Stimulated activated naive B cell treated with anti-CD40 and anti-IgM and Interleukin-4, amounts not matched to agents 10 μg/mL and 1 μg/mL and 100 μg/mL, for 72 hours (primary cell): ENCODE data around the gene COG4.
A peak's percentile ranks its signal among the peaks of the same experiment; 100 is the strongest.

ENCODE experiments used
- ATAC-seq, 2 donors: fragments of 150-1000 bp; cut with Tn5 transposase; replicated peaks; 2 replicates each; pipeline ENCODE4 v1.10.0; 2021; ENCODE audit warnings: moderate library complexity in 1 of 2
- DNase-seq: peaks from one replicate; pipeline ENCODE4 v3.0.0; 2021
- H3K27ac Mint-ChIP-seq: one replicate; pipeline ENCODE4 v1.8.0; 2022; ENCODE audit warnings: mild to moderate bottlenecking, mixed read lengths
- H3K27me3 Mint-ChIP-seq, 2 donors: one replicate each; pipeline ENCODE4 v1.8.0; 2022; ENCODE audit warnings: mixed read lengths in 2 of 2
- H3K36me3 Mint-ChIP-seq, 2 donors: one replicate each; pipeline ENCODE4 v1.8.0; 2022; ENCODE audit warnings: mixed read lengths in 2 of 2, mild to moderate bottlenecking in 1 of 2
- H3K4me1 Mint-ChIP-seq, 2 donors: one replicate each; pipeline ENCODE4 v1.8.0; 2022; ENCODE audit warnings: mixed read lengths in 2 of 2, mild to moderate bottlenecking in 1 of 2
- H3K4me3 Mint-ChIP-seq, 2 donors: one replicate each; pipeline ENCODE4 v1.8.0; 2022; ENCODE audit warnings: mild to moderate bottlenecking in 2 of 2, mixed read lengths in 2 of 2, moderate library complexity in 1 of 2
- H3K9me3 Mint-ChIP-seq, 2 donors: one replicate each; pipeline ENCODE4 v1.8.0; 2022; ENCODE audit warnings: mixed read lengths in 2 of 2, mild to moderate bottlenecking in 1 of 2

The COG4 gene

DNA sequence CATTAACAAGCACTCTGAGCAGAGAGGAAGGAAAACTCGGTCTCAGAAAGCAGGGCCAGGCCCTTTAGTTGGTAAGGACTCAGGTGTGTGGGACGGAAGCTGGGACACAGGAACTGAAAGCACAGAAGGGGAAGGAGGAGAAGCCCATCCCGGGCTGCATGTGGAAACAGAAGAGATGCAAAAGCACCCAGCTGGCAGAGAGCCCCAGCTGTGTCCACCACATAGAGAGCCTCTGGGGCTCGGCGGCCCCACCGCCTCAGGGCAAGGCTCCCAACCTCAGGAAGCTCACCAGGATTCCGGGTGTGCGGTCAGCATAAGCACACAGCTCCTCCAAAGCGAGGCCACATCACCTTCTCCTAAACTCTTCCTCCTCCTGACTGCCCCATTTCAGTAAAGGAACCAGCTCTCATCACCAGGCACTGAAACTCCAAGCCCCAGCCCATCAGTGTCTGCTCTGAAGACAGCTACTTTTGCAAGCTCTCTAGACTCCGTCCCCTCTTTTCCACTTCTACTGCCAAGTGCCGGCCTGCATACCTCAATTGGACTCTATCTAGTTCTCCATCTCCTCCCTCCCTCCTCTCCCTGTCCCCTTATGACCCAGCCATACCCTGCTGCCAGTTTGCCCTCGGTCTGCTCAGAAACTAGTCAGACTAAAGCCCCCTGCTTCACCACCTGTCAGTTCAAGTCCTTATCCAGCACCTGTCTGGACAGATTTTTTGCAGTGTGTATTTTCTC is 90.5 kb downstream of the COG4 start:
- Mint-ChIP-seq H3K4me1 (peaks cover 65 to 89% of the 10 kb centered on the region in 2 donors), H3K9me3 (no peaks in the 10 kb centered on the region), H3K4me3 (peak overlapping the region; percentile 64 to 80), H3K27ac (peak overlapping the region; percentile 84), H3K27me3 (no peaks in the 10 kb centered on the region), H3K36me3 (peaks cover 18 to 21% of the 10 kb centered on the region in 2 donors)
- peak; percentile 58 for DNase-seq
- peak; percentile 14 to 20 for ATAC-seq

DNA sequence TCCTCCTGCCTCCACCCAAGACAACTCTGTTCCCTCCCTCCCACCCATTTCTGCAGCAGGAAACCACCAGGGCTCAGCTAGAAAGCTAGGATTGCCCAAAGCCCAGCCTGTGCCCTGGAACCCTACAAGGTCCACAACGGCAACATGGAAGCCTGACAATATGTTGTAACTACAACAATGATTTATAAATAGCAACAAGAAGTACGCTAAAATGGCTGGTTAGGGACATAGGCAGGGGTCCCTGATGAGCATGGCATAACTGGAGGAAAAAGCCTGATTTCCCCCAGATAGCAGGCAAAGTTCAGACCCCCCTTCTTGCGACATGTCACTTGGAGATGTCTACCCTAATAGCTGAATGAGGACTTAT is 91.0 kb downstream of the COG4 start:
- H3K27me3 Mint-ChIP-seq: no peaks in the 10 kb centered on the region
- peak overlapping the region; percentile 64 to 80 for H3K4me3 Mint-ChIP-seq
- H3K4me1 Mint-ChIP-seq: peaks cover 66 to 89% of the 10 kb centered on the region in 2 donors
- peak overlapping the region; percentile 84 for H3K27ac Mint-ChIP-seq
- DNase-seq (no peak), ATAC-seq (no peak)
- H3K36me3 Mint-ChIP-seq: peaks cover 20 to 25% of the 10 kb centered on the region in 2 donors
- H3K9me3 Mint-ChIP-seq: no peaks in the 10 kb centered on the region

- Mint-ChIP-seq H3K27ac (peak overlapping the region; percentile 97), H3K36me3 (peaks cover 20 to 31% of the 10 kb centered on the region in 2 donors), H3K9me3 (no peaks in the 10 kb centered on the region), H3K27me3 (no peaks in the 10 kb centered on the region), H3K4me1 (peaks cover 61 to 82% of the 10 kb centered on the region in 2 donors), H3K4me3 (peak overlapping the region; percentile 71 to 76)
- ATAC-seq (peak; percentile 74 to 78), DNase-seq (peak; percentile 84)
These were observed 92.5 kb downstream of the COG4 start for GRCh38 chr16:70430667-70431536.
